Neural progenitor cell (in vitro differentiated cells): ENCODE measurements around the gene MEPCE. TPM values are rescaled to one million over a fixed set of nuclear protein-coding genes. Genes with fewer than 3 reads are reported as not detected.
A peak's percentile ranks its signal among the peaks of the same experiment; 100 is the strongest.

Experiments
- DNase-seq: peaks from one replicate; pipeline ENCODE4 v3.0.0-alpha.2; 2016; ENCODE audit warnings: low spot score
- H2AFZ ChIP-seq: fragments of 200-600 bp; sonication (generic); replicated peaks from 2 replicates; pipeline ENCODE4 v1.6.1; 2016; ENCODE audit warnings: antibody characterized with exemption
- H3F3A ChIP-seq: fragments of 200-600 bp; sonication (generic); 2 replicates; pipeline ENCODE4 v1.6.1; 2016; ENCODE audit warnings: antibody characterized with exemption, low read depth
- H3K27ac ChIP-seq: fragments of 200-600 bp; sonication (generic); 2 replicates; pipeline ENCODE4 v1.5.1; 2016; ENCODE audit warnings: mild to moderate bottlenecking
- H3K27me3 ChIP-seq: fragments of 200-600 bp; sonication (generic); 2 replicates; pipeline ENCODE4 v1.6.1; 2016; ENCODE audit warnings: mild to moderate bottlenecking, moderate library complexity
- H3K36me3 ChIP-seq: fragments of 200-600 bp; sonication (generic); 2 replicates; pipeline ENCODE4 v1.5.1; 2016
- H3K4me1 ChIP-seq: fragments of 200-600 bp; sonication (generic); 2 replicates; pipeline ENCODE4 v1.6.1; 2016; ENCODE audit warnings: mixed run types
- H3K4me2 ChIP-seq: fragments of 200-600 bp; sonication (generic); 2 replicates; pipeline ENCODE4 v1.6.1; 2016
- H3K4me3 ChIP-seq: fragments of 200-600 bp; sonication (generic); 2 replicates; pipeline ENCODE4 v1.5.1; 2016
- H3K79me2 ChIP-seq: fragments of 200-600 bp; sonication (generic); 2 replicates; pipeline ENCODE4 v1.6.1; 2016; ENCODE audit warnings: low read depth
- H3K9ac ChIP-seq: fragments of 200-600 bp; sonication (generic); 2 replicates; pipeline ENCODE4 v1.6.1; 2016
- H3K9me3 ChIP-seq: fragments of 200-600 bp; sonication (generic); 2 replicates; pipeline ENCODE4 v1.5.1; 2016; ENCODE audit warnings: low read depth
- H4K20me1 ChIP-seq: fragments of 200-600 bp; sonication (generic); 2 replicates; pipeline ENCODE4 v1.6.1; 2016; ENCODE audit warnings: low read depth
- H3K27ac Mint-ChIP-seq: 3 replicates; pipeline ENCODE4 v1.8.0; 2021; ENCODE audit warnings: mixed read lengths
- H3K27me3 Mint-ChIP-seq: 2 replicates; pipeline ENCODE4 v1.8.0; 2022; ENCODE audit warnings: low read depth, mild to moderate bottlenecking, inconsistent platforms, moderate library complexity, mixed read lengths; ENCODE audit not compliant: insufficient read depth
- H3K36me3 Mint-ChIP-seq: 3 replicates; pipeline ENCODE4 v1.8.0; 2021; ENCODE audit warnings: mixed read lengths
- H3K4me1 Mint-ChIP-seq: 3 replicates; pipeline ENCODE4 v1.8.0; 2021; ENCODE audit warnings: mixed read lengths
- H3K4me3 Mint-ChIP-seq: 3 replicates; pipeline ENCODE4 v1.8.0; 2021; ENCODE audit warnings: mild to moderate bottlenecking, moderate library complexity, mixed read lengths
- H3K9me3 Mint-ChIP-seq: 3 replicates; pipeline ENCODE4 v1.8.0; 2020; ENCODE audit warnings: mixed read lengths
- CTCF ChIP-seq: fragments of 200-600 bp; sonication (generic); IDR thresholded peaks from 2 replicates; pipeline ENCODE4 v1.5.1; 2017; ENCODE audit warnings: antibody characterized with exemption, mild to moderate bottlenecking
- EZH2 ChIP-seq: fragments of 200-600 bp; sonication (generic); IDR thresholded peaks from 2 replicates; pipeline ENCODE4 v1.6.1; 2017; ENCODE audit warnings: antibody characterized with exemption, mild to moderate bottlenecking, moderate library complexity
- EZH2phosphoT487 ChIP-seq: fragments of 200-600 bp; sonication (generic); IDR thresholded peaks from 2 replicates; pipeline ENCODE4 v1.6.1; 2017; ENCODE audit warnings: antibody characterized with exemption
- total RNA-seq: library from RNA; depleted of rRNA; stranded (reverse); fragments of >200 nt; gene quantifications from 2 replicates; pipeline ENCODE4 v1.2.3, GENCODE V29; 2015; ENCODE audit warnings: low replicate concordance

The MEPCE gene
- total RNA-seq, 1 donor from 2014 or later: 16.4 TPM

- Mint-ChIP-seq H3K4me1 (peaks cover 15% of the 10 kb centered on the region), H3K27ac (no peak overlapping the region), H3K36me3 (no peaks in the 10 kb centered on the region), H3K27me3 (peaks cover 5% of the 10 kb centered on the region), H3K4me3 (peak overlapping the region; percentile 19), H3K9me3 (no peaks in the 10 kb centered on the region)
- H4K20me1 ChIP-seq: no peaks in the 10 kb centered on the region
- no peak for DNase-seq
- H3K4me3 ChIP-seq: no peak overlapping the region
- H3K27ac ChIP-seq: no peak overlapping the region
- no peaks in the 10 kb centered on the region for H3K36me3 ChIP-seq
- no peak overlapping the region for H3K9ac ChIP-seq
- H2AFZ ChIP-seq: peak overlapping the region; percentile 42
- peaks cover 13% of the 10 kb centered on the region for H3K4me1 ChIP-seq
- H3K79me2 ChIP-seq: no peaks in the 10 kb centered on the region
- TF ChIP-seq EZH2 (no peak), CTCF (no peak), EZH2phosphoT487 (no peak)
- H3K27me3 ChIP-seq: no peaks in the 10 kb centered on the region
- no peak overlapping the region for H3K4me2 ChIP-seq
- H3F3A ChIP-seq: peaks cover 6% of the 10 kb centered on the region
- no peaks in the 10 kb centered on the region for H3K9me3 ChIP-seq
Observed at GRCh38 chr7:100398239-100398638, 31.4 kb upstream of the MEPCE start.

- H2AFZ ChIP-seq: no peak overlapping the region
- Mint-ChIP-seq H3K4me3 (no peak overlapping the region), H3K4me1 (peaks cover 8% of the 10 kb centered on the region), H3K27me3 (peaks cover 8% of the 10 kb centered on the region), H3K36me3 (no peaks in the 10 kb centered on the region), H3K9me3 (no peaks in the 10 kb centered on the region), H3K27ac (no peak overlapping the region)
- no peaks in the 10 kb centered on the region for H4K20me1 ChIP-seq
- no peak overlapping the region for H3K9ac ChIP-seq
- no peak overlapping the region for H3K27ac ChIP-seq
- no peak for TF ChIP-seq EZH2phosphoT487
- no peak for DNase-seq
- H3K79me2 ChIP-seq: no peaks in the 10 kb centered on the region
- H3F3A ChIP-seq: peaks cover 3% of the 10 kb centered on the region
- H3K27me3 ChIP-seq: no peaks in the 10 kb centered on the region
- no peak overlapping the region for H3K4me2 ChIP-seq
- no peaks in the 10 kb centered on the region for H3K9me3 ChIP-seq
- no peak overlapping the region for H3K4me3 ChIP-seq
- peaks cover 5% of the 10 kb centered on the region for H3K4me1 ChIP-seq
- H3K36me3 ChIP-seq: no peaks in the 10 kb centered on the region
Observed at GRCh38 chr7:100400041-100400440, 29.6 kb upstream of the MEPCE start.

- Mint-ChIP-seq H3K4me1 (peaks cover 8% of the 10 kb centered on the region), H3K27me3 (peaks cover 8% of the 10 kb centered on the region), H3K36me3 (no peaks in the 10 kb centered on the region), H3K4me3 (no peak overlapping the region), H3K27ac (peak overlapping the region; percentile 39), H3K9me3 (no peaks in the 10 kb centered on the region)
- Histone ChIP-seq H3F3A (no peaks in the 10 kb centered on the region), H3K79me2 (no peaks in the 10 kb centered on the region), H4K20me1 (no peaks in the 10 kb centered on the region), H3K9me3 (no peaks in the 10 kb centered on the region), H3K4me2 (no peak overlapping the region), H2AFZ (peak overlapping the region; percentile 76), H3K27me3 (no peaks in the 10 kb centered on the region), H3K4me1 (peaks cover 3% of the 10 kb centered on the region), H3K4me3 (no peak overlapping the region), H3K27ac (no peak overlapping the region), H3K9ac (no peak overlapping the region), H3K36me3 (no peaks in the 10 kb centered on the region)
- peak; percentile 69 for DNase-seq
- peak; percentile 50 for TF ChIP-seq CTCF
- TF ChIP-seq EZH2: no peak
- no peak for TF ChIP-seq EZH2phosphoT487
Observed at GRCh38 chr7:100400656-100401055, 29.0 kb upstream of the MEPCE start.

GRCh38 chr7:100401811-100402210, 27.8 kb upstream of the MEPCE start:
- H3K9me3 Mint-ChIP-seq: no peaks in the 10 kb centered on the region
- Histone ChIP-seq H4K20me1 (no peaks in the 10 kb centered on the region), H3K4me3 (no peak overlapping the region), H3K27ac (no peak overlapping the region), H3K9me3 (no peaks in the 10 kb centered on the region), H3F3A (no peaks in the 10 kb centered on the region), H3K4me2 (no peak overlapping the region), H3K4me1 (peaks cover 3% of the 10 kb centered on the region), H3K79me2 (no peaks in the 10 kb centered on the region), H2AFZ (no peak overlapping the region), H3K36me3 (no peaks in the 10 kb centered on the region), H3K27me3 (no peaks in the 10 kb centered on the region), H3K9ac (peak overlapping the region; percentile 4)
- no peaks in the 10 kb centered on the region for H3K36me3 Mint-ChIP-seq
- TF ChIP-seq CTCF (no peak), EZH2phosphoT487 (no peak), EZH2 (no peak)
- no peak for DNase-seq
- no peak overlapping the region for H3K4me3 Mint-ChIP-seq
- no peak overlapping the region for H3K27ac Mint-ChIP-seq
- H3K4me1 Mint-ChIP-seq: peaks cover 11% of the 10 kb centered on the region
- peaks cover 8% of the 10 kb centered on the region for H3K27me3 Mint-ChIP-seq
